Spleen (tissue), 7 donors: ENCODE data around the gene C1orf141.

Experiments
- CTCF ChIP-seq, 11 experiments: fragments of 200-600 bp in 7 of 11; fragments of 450-650 bp in 4 of 11; sonication (generic) in 4 of 11; IDR thresholded peaks in 8 of 11; conservative IDR thresholded peaks in 3 of 11; 1 replicate in 7 of 11; 2 replicates in 4 of 11; pipeline versions ENCODE4 v1.4.0 to v1.8.0; 2016 to 2021; ENCODE audit warnings: antibody characterized with exemption in 11 of 11, inconsistent platforms in 4 of 11, mild to moderate bottlenecking in 1 of 11
- POLR2A ChIP-seq, 3 donors: fragments of 450-650 bp; IDR thresholded peaks; one replicate each; pipeline ENCODE4 v1.5.1; 2017; ENCODE audit warnings: antibody characterized with exemption in 3 of 3, mild to moderate bottlenecking in 1 of 3
- POLR2AphosphoS5 ChIP-seq, 3 donors: sonication (generic); formaldehyde crosslinking; IDR thresholded peaks; one replicate each; pipeline ENCODE4 v1.5.1; 2017; ENCODE audit warnings: antibody characterized with exemption in 3 of 3
- donor health status: DM: no; HTN: no; CAD: no; lungs with moderate emphysema.
- donor health status: DM: no; HTN: no; CAD: no.
- donor health status: DM: no; HTN: no; CAD: no.

- TF ChIP-seq CTCF (IDR thresholded peaks at IDR 0.05 in 8 of 11, conservative IDR thresholded peaks at IDR 0.05 in 3 of 11) (no peak), POLR2A (IDR thresholded peaks at IDR 0.05) (no peak), POLR2AphosphoS5 (IDR thresholded peaks at IDR 0.05) (no peak)
Observed at GRCh38 chr1:67044631-67045270, 90.0 kb downstream of the C1orf141 start.
